ENCODE results near the gene PLEKHJ1. TPM values are rescaled to one million over a fixed set of nuclear protein-coding genes. Genes with fewer than 3 reads are reported as not detected.

The PLEKHJ1 gene
- total and polyA plus RNA-seq, 2 of the 13 experiments (the other 11 are each of a cell fraction or from before 2014, with no cell fraction given): 70.5 to 130 TPM

DNA sequence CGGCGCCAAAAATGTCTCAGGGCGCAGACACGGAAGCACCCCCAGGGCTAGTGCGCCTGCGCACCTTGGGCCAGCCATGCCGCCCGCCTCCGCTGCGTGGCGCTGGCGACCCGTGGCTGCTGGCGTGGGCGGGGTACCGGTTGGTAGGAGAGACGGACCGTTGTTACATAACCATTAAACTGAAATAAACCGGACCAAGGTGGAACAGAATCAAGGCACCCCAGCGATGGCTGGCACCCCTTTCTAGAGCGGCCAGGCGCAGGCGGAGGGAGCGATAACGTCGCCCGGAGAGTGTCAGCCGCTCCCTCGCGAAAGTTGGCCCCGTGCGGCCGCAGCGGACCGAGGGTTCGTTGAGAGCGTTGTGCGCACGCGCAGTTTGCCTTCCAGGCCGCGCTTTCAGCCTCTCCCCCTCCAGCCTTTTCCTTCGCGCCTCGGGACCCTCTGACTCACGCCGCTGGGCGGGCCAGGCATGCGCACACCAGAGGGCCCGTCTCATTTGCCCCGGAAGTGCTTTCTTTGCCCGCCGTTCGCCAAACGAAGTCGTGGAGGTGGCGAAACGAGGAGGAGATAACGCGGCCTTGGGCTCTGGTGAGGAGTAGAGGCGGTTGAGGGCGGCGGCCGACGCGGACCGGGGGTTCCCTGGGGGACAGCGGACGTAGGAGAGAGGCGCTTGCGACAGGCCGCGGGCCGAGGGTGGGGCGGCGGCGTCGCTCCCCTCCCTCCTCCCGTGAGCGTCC is at the start of gene PLEKHJ1, which contains the start of gene SF3A2 (continued):
- TF ChIP-seq, protein P1, sequence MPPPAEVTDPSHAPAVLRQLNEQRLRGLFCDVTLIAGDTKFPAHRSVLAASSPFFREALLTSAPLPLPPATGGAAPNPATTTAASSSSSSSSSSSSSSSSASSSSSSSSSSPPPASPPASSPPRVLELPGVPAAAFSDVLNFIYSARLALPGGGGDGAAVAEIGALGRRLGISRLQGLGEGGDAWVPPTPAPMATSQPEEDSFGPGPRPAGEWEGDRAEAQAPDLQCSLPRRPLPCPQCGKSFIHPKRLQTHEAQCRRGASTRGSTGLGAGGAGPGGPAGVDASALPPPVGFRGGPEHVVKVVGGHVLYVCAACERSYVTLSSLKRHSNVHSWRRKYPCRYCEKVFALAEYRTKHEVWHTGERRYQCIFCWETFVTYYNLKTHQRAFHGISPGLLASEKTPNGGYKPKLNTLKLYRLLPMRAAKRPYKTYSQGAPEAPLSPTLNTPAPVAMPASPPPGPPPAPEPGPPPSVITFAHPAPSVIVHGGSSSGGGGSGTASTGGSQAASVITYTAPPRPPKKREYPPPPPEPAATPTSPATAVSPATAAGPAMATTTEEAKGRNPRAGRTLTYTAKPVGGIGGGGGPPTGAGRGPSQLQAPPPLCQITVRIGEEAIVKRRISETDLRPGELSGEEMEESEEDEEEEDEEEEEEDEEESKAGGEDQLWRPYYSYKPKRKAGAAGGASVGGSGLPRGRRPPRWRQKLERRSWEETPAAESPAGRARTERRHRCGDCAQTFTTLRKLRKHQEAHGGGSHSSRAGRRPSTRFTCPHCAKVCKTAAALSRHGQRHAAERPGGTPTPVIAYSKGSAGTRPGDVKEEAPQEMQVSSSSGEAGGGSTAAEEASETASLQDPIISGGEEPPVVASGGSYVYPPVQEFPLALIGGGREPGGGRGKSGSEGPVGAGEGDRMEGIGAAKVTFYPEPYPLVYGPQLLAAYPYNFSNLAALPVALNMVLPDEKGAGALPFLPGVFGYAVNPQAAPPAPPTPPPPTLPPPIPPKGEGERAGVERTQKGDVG (CRISPR knock-in tag; IDR thresholded peaks at IDR 0.05; ENCODE audit: borderline replicate concordance): peak; percentile 88; the same call in 1 of the 2 replicates
- TF ChIP-seq ZNF747 (CRISPR knock-in tag; IDR thresholded peaks at IDR 0.05; ENCODE audit: borderline replicate concordance): peak; percentile 91
- peak; percentile 96; the same call in 1 of the 2 replicates for TF ChIP-seq FLYWCH1 (CRISPR knock-in tag; IDR thresholded peaks at IDR 0.05)
- peak; percentile 87 for TF ChIP-seq ZSCAN21 (CRISPR knock-in tag; IDR thresholded peaks at IDR 0.05; ENCODE audit: borderline replicate concordance)
- peak; percentile 59 for TF ChIP-seq U2AF1 (optimal IDR thresholded peaks at IDR 0.05; ENCODE audit: low read depth, low read length)
- TF ChIP-seq, protein P2, sequence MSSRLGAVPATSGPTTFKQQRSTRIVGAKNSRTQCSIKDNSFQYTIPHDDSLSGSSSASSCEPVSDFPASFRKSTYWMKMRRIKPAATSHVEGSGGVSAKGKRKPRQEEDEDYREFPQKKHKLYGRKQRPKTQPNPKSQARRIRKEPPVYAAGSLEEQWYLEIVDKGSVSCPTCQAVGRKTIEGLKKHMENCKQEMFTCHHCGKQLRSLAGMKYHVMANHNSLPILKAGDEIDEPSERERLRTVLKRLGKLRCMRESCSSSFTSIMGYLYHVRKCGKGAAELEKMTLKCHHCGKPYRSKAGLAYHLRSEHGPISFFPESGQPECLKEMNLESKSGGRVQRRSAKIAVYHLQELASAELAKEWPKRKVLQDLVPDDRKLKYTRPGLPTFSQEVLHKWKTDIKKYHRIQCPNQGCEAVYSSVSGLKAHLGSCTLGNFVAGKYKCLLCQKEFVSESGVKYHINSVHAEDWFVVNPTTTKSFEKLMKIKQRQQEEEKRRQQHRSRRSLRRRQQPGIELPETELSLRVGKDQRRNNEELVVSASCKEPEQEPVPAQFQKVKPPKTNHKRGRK (CRISPR knock-in tag; IDR thresholded peaks at IDR 0.05): no peak
- TF ChIP-seq, protein P3, sequence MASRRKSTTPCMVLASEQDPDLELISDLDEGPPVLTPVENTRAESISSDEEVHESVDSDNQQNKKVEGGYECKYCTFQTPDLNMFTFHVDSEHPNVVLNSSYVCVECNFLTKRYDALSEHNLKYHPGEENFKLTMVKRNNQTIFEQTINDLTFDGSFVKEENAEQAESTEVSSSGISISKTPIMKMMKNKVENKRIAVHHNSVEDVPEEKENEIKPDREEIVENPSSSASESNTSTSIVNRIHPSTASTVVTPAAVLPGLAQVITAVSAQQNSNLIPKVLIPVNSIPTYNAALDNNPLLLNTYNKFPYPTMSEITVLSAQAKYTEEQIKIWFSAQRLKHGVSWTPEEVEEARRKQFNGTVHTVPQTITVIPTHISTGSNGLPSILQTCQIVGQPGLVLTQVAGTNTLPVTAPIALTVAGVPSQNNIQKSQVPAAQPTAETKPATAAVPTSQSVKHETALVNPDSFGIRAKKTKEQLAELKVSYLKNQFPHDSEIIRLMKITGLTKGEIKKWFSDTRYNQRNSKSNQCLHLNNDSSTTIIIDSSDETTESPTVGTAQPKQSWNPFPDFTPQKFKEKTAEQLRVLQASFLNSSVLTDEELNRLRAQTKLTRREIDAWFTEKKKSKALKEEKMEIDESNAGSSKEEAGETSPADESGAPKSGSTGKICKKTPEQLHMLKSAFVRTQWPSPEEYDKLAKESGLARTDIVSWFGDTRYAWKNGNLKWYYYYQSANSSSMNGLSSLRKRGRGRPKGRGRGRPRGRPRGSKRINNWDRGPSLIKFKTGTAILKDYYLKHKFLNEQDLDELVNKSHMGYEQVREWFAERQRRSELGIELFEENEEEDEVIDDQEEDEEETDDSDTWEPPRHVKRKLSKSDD (CRISPR knock-in tag; IDR thresholded peaks at IDR 0.05; ENCODE audit: low read depth): peak; percentile 89
- 0 out of 2 replicates have a peak, but pooled peaks have one; percentile 18 for TF ChIP-seq HNRNPL (IDR thresholded peaks at IDR 0.05; ENCODE audit: low read depth, low read length)
- TF ChIP-seq ZBTB42 (CRISPR knock-in tag; IDR thresholded peaks at IDR 0.05): peak; percentile 96
- TF ChIP-seq, protein P4, sequence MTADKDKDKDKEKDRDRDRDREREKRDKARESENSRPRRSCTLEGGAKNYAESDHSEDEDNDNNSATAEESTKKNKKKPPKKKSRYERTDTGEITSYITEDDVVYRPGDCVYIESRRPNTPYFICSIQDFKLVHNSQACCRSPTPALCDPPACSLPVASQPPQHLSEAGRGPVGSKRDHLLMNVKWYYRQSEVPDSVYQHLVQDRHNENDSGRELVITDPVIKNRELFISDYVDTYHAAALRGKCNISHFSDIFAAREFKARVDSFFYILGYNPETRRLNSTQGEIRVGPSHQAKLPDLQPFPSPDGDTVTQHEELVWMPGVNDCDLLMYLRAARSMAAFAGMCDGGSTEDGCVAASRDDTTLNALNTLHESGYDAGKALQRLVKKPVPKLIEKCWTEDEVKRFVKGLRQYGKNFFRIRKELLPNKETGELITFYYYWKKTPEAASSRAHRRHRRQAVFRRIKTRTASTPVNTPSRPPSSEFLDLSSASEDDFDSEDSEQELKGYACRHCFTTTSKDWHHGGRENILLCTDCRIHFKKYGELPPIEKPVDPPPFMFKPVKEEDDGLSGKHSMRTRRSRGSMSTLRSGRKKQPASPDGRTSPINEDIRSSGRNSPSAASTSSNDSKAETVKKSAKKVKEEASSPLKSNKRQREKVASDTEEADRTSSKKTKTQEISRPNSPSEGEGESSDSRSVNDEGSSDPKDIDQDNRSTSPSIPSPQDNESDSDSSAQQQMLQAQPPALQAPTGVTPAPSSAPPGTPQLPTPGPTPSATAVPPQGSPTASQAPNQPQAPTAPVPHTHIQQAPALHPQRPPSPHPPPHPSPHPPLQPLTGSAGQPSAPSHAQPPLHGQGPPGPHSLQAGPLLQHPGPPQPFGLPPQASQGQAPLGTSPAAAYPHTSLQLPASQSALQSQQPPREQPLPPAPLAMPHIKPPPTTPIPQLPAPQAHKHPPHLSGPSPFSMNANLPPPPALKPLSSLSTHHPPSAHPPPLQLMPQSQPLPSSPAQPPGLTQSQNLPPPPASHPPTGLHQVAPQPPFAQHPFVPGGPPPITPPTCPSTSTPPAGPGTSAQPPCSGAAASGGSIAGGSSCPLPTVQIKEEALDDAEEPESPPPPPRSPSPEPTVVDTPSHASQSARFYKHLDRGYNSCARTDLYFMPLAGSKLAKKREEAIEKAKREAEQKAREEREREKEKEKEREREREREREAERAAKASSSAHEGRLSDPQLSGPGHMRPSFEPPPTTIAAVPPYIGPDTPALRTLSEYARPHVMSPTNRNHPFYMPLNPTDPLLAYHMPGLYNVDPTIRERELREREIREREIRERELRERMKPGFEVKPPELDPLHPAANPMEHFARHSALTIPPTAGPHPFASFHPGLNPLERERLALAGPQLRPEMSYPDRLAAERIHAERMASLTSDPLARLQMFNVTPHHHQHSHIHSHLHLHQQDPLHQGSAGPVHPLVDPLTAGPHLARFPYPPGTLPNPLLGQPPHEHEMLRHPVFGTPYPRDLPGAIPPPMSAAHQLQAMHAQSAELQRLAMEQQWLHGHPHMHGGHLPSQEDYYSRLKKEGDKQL (CRISPR knock-in tag; IDR thresholded peaks at IDR 0.05; ENCODE audit: low read depth): peak; percentile 72; the same call in 1 of the 2 replicates
- TF ChIP-seq, protein P5, sequence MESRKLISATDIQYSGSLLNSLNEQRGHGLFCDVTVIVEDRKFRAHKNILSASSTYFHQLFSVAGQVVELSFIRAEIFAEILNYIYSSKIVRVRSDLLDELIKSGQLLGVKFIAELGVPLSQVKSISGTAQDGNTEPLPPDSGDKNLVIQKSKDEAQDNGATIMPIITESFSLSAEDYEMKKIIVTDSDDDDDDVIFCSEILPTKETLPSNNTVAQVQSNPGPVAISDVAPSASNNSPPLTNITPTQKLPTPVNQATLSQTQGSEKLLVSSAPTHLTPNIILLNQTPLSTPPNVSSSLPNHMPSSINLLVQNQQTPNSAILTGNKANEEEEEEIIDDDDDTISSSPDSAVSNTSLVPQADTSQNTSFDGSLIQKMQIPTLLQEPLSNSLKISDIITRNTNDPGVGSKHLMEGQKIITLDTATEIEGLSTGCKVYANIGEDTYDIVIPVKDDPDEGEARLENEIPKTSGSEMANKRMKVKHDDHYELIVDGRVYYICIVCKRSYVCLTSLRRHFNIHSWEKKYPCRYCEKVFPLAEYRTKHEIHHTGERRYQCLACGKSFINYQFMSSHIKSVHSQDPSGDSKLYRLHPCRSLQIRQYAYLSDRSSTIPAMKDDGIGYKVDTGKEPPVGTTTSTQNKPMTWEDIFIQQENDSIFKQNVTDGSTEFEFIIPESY (CRISPR knock-in tag; IDR thresholded peaks at IDR 0.05): peak; percentile 57
